Esophagus muscularis mucosa (tissue), 3 donors: ENCODE measurements around the gene RPS19BP1.
A peak's percentile ranks its signal among the peaks of the same experiment; 100 is the strongest.

Source experiments
- POLR2A ChIP-seq: fragments of 450-650 bp; IDR thresholded peaks from one replicate; pipeline ENCODE4 v1.6.1; 2017; ENCODE audit warnings: antibody characterized with exemption, moderate library complexity, mild to moderate bottlenecking, low read depth
- POLR2AphosphoS5 ChIP-seq, 2 donors: sonication (generic); formaldehyde crosslinking; IDR thresholded peaks; one replicate each; pipeline ENCODE4 v1.6.1; 2017; ENCODE audit warnings: antibody characterized with exemption in 2 of 2
- TF ChIP-seq, protein P1 (sequence below), 3 experiments: fragments of 200-600 bp in 2 of 3; fragments of 450-650 bp in 1 of 3; sonication (generic) in 2 of 3; IDR thresholded peaks; one replicate each; pipeline ENCODE4 v1.5.1; 2017 to 2019; ENCODE audit warnings: antibody characterized with exemption in 3 of 3, mild to moderate bottlenecking in 2 of 3, moderate library complexity in 1 of 3

GRCh38 chr22:39496131-39496838 lies 36.3 kb downstream of the RPS19BP1 start:
- TF ChIP-seq, protein P1, sequence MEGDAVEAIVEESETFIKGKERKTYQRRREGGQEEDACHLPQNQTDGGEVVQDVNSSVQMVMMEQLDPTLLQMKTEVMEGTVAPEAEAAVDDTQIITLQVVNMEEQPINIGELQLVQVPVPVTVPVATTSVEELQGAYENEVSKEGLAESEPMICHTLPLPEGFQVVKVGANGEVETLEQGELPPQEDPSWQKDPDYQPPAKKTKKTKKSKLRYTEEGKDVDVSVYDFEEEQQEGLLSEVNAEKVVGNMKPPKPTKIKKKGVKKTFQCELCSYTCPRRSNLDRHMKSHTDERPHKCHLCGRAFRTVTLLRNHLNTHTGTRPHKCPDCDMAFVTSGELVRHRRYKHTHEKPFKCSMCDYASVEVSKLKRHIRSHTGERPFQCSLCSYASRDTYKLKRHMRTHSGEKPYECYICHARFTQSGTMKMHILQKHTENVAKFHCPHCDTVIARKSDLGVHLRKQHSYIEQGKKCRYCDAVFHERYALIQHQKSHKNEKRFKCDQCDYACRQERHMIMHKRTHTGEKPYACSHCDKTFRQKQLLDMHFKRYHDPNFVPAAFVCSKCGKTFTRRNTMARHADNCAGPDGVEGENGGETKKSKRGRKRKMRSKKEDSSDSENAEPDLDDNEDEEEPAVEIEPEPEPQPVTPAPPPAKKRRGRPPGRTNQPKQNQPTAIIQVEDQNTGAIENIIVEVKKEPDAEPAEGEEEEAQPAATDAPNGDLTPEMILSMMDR (IDR thresholded peaks at IDR 0.05): peak; percentile 60 to 87 (median 64)
- TF ChIP-seq POLR2AphosphoS5 (IDR thresholded peaks at IDR 0.05) (peak in 1 of 2 donors; percentile 39), POLR2A (no peak)
